Measurements from ENCODE around the gene SQSTM1. TPM values are rescaled to one million over a fixed set of nuclear protein-coding genes. Genes with fewer than 3 reads are reported as not detected.

SQSTM1 gene
- total and polyA plus RNA-seq, 2 experiments from 2014 or later: 402 to 641 TPM

DNA sequence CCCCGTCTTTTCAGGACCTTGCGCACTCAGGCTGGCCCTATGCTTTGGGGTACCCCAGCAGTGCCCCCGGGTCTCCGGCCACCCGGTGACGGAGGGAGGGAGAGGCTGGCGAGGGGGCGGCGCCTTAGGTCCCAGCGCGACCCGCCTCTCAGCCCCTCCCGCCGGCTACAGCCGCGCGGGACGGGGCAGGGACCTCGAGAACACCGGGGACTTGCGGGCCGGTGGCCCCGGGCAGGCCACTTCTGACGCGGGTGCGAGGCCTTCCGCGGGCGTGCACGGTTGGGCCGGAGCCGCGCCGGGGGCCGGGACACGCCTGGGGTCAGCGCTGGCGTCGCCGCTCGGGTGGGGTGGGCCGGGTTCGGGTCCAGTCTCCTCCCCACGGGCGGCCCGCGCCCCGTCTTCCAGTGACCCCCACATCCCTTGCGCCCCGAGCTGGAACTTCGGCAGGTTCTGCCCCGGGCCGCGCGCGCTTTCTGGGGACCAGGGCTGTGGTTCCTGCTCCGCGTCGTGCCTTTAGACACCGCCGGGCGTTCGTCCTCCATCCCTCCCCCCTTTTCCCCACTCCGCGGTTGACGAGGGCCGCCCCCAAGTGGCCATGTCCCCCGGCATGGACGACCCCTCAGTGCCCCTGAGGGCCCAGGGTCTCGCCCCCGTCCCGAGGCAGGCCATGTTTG lies 3.8 kb upstream of the SQSTM1 start:
- no peaks in the 10 kb centered on the region for H3K36me3 ChIP-seq (replicated peaks; ENCODE audit: insufficient read depth, low read depth)
- peaks cover 20% of the 10 kb centered on the region for H3K79me2 ChIP-seq
- peak overlapping the region; percentile 96 for H3K4me2 ChIP-seq
- H3K9me3 ChIP-seq (ENCODE audit: low read depth): no peaks in the 10 kb centered on the region
- H3K4me1 ChIP-seq (ENCODE audit: insufficient read depth): peaks cover 31% of the 10 kb centered on the region
- H2AFZ ChIP-seq: peak overlapping the region; percentile 72
- no peaks in the 10 kb centered on the region for H3K9me2 ChIP-seq (replicated peaks; ENCODE audit: insufficient read depth)
- peak; percentile 65 for DNase-seq (ENCODE audit: low spot score)
- TF ChIP-seq EZH2phosphoT487 (IDR thresholded peaks at IDR 0.05; ENCODE audit: low read depth, severe bottlenecking, unreplicated experiment): no peak
- TF ChIP-seq CTCF (IDR thresholded peaks at IDR 0.05; ENCODE audit: poor library complexity): peak; percentile 10
- WGBS (ENCODE audit: low lambda C conversion rate, missing lambda C conversion rate): 5% methylated on average over 31 of the region's 72 CpGs
- no peaks in the 10 kb centered on the region for H3K27me3 ChIP-seq
- H3K27ac ChIP-seq: peak overlapping the region; percentile 99
- H3K4me3 ChIP-seq: peak overlapping the region; percentile 42
- peaks cover 8% of the 10 kb centered on the region for H4K20me1 ChIP-seq (ENCODE audit: insufficient read depth, poor library complexity, severe bottlenecking)

DNA sequence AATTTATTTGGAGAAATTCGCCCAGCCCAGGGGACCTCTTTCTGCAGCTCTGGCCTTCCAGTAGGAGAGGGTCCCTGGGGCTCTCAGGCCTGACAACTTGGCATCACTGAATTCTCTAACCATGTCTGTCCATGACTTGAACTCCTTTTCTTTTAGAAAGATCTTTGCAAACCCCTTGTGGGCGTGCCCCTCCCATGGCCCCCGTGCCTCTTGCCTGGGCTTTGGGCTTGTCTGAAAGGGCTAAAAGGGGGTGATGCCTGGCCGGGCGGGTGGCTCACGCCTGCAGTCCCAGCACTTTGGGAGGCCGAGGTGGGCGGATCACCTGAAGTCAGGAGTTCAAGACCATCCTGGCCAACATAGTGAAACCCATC lies 3.2 kb upstream of the SQSTM1 start:
- no peak for DNase-seq (ENCODE audit: low spot score)
- no peaks in the 10 kb centered on the region for H3K9me2 ChIP-seq (replicated peaks; ENCODE audit: insufficient read depth)
- TF ChIP-seq EZH2phosphoT487 (IDR thresholded peaks at IDR 0.05; ENCODE audit: low read depth, severe bottlenecking, unreplicated experiment) (no peak), CTCF (IDR thresholded peaks at IDR 0.05; ENCODE audit: poor library complexity) (no peak), EZH2 (IDR thresholded peaks at IDR 0.05; ENCODE audit: borderline replicate concordance) (no peak)
- no peak overlapping the region for H3K4me3 ChIP-seq
- peaks cover 36% of the 10 kb centered on the region for H3K4me1 ChIP-seq (ENCODE audit: insufficient read depth)
- H4K20me1 ChIP-seq (ENCODE audit: insufficient read depth, poor library complexity, severe bottlenecking): peaks cover 13% of the 10 kb centered on the region
- peak overlapping the region; percentile 99 for H3K27ac ChIP-seq
- no peaks in the 10 kb centered on the region for H3K36me3 ChIP-seq (replicated peaks; ENCODE audit: insufficient read depth, low read depth)
- no peaks in the 10 kb centered on the region for H3K27me3 ChIP-seq
- H3K9me3 ChIP-seq (ENCODE audit: low read depth): no peaks in the 10 kb centered on the region
- peak overlapping the region; percentile 72 for H2AFZ ChIP-seq
- peaks cover 25% of the 10 kb centered on the region for H3K79me2 ChIP-seq
- WGBS (ENCODE audit: low lambda C conversion rate, missing lambda C conversion rate): 89% methylated on average over 8 of the region's 8 CpGs
- peak overlapping the region; percentile 96 for H3K4me2 ChIP-seq

DNA sequence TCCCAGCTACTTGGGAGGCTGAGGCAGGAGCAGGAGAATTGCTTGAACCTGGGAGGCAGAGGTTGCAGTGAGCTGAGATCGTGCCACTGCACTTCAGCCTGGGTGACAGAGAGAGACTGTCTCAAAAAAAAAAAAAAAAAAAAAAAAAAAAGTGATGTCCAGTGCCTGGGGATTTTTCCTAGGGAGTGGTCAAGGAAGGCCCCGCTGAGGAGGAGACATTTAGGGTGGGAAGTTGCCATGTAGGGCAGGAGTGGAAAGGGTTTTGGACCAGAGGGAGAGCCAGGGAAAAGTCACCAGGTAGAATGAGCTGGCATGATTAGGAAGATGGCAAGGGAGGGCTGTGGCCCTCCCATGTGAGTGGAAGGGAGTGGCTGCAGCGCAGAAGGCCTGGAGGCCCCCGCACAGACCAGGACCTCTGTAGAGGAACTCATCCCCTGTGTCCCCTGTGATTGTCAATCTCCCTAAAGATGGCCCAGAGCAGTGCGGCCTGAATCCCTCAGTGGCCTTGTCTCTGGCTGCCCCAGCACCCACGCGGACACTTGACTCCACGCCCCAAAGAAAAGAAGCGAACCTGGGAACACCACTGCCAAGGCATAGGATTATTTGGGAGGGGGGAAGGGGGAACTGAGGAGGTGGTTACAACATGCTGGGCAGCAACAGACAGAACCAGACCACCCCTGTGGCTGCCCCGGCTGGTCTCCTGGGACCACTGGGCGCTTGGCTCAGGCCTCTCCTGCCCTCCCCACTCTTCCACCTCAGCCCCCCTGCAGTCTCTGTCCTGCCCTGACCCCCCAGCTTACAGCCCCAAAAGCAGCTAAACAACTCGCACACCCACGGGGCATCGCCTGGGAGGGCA lies 2.6 kb upstream of the SQSTM1 start:
- H3K4me2 ChIP-seq: peak overlapping the region; percentile 95
- no peaks in the 10 kb centered on the region for H3K27me3 ChIP-seq
- no peak overlapping the region for H3K4me3 ChIP-seq
- H2AFZ ChIP-seq: no peak overlapping the region
- no peaks in the 10 kb centered on the region for H3K9me3 ChIP-seq (ENCODE audit: low read depth)
- peaks cover 31% of the 10 kb centered on the region for H3K79me2 ChIP-seq
- peak overlapping the region; percentile 99 for H3K27ac ChIP-seq
- TF ChIP-seq CTCF (IDR thresholded peaks at IDR 0.05; ENCODE audit: poor library complexity) (no peak), EZH2phosphoT487 (IDR thresholded peaks at IDR 0.05; ENCODE audit: low read depth, severe bottlenecking, unreplicated experiment) (no peak)
- peaks cover 41% of the 10 kb centered on the region for H3K4me1 ChIP-seq (ENCODE audit: insufficient read depth)
- no peaks in the 10 kb centered on the region for H3K9me2 ChIP-seq (replicated peaks; ENCODE audit: insufficient read depth)
- no peaks in the 10 kb centered on the region for H3K36me3 ChIP-seq (replicated peaks; ENCODE audit: insufficient read depth, low read depth)
- 64% methylated on average over 13 of the region's 14 CpGs for WGBS (ENCODE audit: low lambda C conversion rate, missing lambda C conversion rate)
- H4K20me1 ChIP-seq (ENCODE audit: insufficient read depth, poor library complexity, severe bottlenecking): peaks cover 20% of the 10 kb centered on the region
- no peak for DNase-seq (ENCODE audit: low spot score)

All from hepatocyte (in vitro differentiated cells).